GM19452 (cell line): ENCODE measurements around the gene CTIF.

Experiments
- ATAC-seq: cut with Tn5 transposase; IDR thresholded peaks from one replicate; pipeline ENCODE4 v1.9.1; 2021; ENCODE audit not compliant: unreplicated experiment

The CTIF gene

DNA sequence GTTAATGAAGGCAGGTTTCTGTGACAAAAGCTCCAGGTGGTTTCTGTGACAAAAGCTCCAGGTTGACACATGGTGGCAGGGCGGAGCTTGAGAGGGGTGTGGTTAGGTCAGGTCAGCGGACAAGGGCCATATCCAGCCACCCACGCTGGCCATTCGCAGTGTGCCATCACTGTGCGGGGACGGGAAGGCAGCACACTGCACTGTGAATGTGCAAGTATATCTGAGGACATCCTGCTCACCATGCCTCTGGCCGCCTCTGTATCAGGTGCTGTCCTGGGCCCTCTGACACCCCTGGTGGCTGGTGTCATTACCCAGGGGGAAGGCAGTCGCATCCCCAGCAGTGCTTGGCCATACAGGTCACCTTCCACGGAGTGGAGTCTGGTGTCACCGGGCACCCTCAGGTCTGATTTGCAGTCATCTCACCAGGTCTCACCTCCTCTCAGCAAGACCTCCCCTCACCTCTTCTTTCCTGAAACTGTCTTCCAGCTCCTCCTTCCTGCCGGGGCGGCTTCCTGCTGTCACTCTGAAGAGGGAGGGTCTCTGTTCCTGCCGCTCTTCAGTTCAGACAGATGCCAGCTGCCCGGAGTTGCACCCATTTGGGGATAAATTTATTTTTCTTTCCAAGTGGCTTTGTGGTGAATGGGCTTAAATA, 34.9 kb downstream of the CTIF start:
- no peak for ATAC-seq

DNA sequence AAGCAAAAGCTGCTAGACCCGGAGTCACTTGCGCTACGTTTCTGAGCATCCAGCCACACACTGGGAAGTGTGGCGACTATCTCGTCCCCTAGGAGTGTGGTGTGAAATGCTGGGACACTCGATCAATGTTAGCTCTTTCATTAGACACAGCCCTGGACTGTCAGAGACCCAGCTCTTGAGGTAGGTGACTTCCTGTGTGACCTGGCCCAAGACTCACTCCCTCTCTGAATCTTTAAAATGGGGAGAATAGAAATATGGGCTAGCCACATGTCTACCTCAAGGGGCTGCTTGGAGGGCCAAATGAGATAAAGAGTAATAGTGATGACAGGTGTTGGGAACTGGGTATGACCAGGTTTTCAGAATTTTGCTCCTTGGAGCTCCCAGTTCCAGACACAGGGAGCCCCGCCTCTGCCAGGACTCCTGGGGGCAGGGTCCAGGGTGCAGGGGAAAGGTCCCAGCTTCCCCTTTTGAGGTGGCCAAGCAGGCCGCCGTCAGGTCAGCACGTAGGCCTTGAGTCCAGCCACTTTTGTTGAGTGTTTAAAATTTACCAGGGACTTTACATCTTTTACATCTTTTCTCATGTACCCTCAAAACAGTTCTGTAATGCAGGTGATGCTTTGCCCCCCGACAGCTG, 36.0 kb downstream of the CTIF start:
- ATAC-seq = no peak

DNA sequence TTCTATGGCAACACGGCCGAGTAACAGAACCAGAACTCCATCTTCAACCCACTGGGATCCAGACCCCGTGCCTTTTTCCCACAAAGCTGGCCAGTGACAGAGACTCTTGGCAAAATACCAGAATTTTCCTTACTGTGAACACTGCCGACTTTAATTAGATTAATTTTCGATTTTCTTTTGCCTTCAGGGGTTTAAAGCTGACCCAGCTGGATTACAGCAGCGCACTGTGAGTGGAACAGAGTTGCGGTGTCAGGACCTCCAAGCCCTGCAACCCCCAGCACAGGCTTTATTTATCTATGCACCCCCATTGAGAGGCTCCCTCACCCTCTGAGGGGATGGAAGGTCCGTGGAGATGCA, 36.4 kb downstream of the CTIF start:
- ATAC-seq = no peak

DNA sequence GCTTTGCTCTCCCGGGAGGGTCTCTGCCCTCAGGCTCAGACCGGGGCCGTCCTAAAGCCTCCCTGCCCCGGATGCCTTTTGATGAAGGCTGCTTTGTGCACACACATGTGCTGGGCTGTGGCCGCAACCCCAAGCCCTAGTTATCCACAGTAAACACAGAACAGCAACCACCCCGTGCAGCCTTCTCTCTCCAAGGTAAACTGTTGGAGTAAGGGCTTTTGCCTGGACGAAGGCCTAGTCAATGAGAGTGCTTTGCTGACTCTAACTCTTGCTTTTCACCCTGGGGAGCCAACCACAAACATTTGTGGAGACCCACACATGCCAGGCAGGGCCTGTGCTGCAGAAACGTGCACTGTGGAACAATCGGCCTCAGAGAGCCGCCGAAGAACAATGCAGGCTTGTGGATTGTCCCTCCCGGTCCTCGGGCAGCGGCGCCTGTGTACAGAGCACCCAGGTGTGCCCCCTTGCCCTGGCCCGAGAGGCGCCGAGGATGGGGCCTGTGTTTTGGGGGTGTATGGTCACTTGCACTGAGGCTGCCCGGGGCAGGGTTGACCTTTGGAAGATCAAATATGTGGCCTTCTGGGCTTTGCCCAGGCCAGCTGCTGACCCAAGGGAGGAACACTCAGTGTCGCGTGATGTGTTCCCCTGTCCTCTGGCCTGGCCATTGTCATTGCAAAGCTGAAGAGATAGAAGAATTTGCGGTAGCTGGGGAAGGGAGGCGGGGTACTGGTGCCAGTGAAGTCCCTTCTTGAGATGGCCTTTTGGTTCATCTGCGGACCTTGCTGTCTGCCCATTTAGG, 37.0 kb downstream of the CTIF start:
- ATAC-seq = no peak

DNA sequence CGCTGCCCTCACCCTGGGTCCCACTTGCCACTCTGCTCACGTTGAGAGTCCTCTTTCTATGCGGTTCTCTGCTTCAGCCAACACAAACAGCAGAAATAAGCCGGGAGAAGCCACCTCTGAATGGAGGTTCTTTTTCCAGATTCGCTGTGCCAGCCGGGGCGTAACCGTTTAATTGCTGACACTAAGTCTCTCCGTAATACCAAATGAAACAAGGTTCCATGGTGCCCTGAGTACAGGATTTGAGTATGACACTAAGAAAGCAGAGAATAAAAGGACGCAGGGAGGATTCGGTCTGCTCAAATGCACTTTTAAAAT, 37.6 kb downstream of the CTIF start:
- no peak for ATAC-seq

DNA sequence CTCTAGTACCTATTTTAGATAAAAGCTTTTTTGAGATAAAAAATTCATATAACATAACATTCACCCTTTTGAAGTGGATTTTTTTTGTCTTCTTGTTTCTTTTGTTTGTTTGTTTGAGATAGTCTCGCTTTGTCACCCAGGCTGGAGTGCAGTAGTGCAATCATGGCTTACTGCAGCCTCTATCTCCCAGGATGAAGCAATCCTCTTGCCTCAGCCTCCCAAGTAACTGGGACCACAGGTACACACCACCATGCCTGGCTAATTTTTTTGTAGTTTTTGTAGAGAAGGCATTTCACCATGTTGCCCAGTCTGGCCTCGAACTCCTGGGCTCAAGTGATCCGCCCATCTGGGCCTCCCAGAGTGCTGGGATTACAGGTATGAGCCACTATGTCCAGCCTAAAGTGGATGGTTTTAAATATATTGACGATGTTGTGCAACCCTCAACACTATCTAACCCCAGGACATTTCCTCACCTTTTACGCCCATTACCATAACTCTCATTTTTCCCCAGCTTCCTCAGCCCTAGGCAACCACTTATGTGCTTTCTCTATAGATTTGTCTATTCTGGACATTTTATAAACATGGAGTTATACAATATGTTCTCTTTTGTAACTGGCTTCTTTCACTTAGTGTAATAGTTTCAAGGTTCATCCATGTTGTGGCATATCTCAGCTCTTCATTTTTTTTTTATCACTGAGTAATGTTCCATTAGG, 38.8 kb downstream of the CTIF start:
- ATAC-seq = no peak

DNA sequence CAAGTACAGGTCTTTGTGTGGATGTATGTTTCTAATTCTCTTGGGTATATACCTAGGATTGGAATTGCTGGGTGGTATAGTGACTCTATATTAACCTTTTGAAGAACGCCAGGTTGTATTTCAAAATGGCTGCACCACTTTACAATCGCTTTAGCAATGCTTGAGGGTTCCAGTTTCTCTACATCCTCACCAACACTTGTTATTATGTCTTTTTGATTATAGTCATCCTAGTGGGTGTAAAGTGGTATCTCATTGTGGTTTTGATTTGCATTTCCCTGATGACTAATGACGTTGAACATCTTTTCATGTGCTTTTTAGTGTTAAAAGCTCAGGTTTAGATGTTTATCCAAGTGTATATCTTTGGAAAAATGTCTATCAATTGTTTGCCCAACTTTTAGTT, 39.5 kb downstream of the CTIF start:
- ATAC-seq = no peak

DNA sequence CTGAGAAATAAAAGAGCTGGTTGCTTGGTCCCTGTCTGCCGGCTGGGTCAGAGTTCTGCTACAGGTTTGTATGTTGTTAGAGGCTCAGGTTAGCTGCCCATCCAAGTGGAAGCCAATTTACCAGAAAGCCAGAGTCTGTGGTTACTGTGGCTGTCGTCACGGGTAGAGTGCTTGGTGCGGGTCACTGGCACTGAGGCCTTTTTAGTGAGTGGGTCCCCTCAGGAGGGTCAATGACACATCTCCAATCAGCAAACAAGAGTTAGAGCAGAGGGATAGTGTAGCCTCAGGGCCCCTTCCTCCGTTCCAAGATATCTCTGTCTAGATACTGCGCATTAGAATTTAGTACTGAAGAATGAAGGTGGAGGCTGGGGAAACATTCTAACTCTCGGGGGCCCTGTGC, 41.2 kb downstream of the CTIF start:
- no peak for ATAC-seq

DNA sequence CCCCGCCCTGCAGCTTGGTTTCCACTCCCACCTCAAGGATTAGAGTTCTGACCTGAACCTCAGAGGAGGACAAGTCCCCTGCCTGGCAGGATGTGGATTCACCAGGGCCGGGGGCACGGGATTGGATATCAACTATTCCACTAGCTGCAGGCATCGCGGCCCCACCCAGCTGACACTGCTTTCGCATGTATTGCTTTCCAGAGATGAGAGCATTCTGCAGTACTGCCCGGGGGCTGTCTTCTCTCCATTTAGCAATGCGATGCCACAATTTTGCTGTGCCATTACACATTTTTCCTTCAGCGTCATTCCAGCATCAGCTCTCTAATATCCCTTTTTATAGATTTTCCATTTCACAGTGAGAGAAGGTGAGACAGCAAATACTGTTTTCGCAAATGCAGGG, 42.0 kb downstream of the CTIF start:
- ATAC-seq = no peak

DNA sequence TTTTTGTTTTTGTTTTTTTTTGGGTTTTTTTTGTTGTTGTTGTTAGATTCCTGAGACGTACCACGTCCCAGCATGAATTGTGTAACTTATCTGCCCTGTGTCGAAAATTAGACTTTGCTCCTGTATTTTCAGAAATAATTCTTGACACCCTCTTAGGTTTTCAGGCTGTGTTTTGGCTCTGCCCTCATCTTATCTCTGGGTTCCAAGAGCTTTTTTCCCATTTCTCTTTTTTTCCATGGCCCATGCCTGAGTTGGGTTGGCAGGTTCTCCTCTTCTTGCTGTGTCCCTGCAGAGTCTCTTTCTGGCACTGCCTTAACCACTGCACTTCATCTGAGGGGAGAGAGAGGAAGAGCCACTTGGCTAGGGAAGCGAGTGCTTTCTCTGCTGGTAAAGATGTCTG, 42.4 kb downstream of the CTIF start:
- ATAC-seq = no peak

DNA sequence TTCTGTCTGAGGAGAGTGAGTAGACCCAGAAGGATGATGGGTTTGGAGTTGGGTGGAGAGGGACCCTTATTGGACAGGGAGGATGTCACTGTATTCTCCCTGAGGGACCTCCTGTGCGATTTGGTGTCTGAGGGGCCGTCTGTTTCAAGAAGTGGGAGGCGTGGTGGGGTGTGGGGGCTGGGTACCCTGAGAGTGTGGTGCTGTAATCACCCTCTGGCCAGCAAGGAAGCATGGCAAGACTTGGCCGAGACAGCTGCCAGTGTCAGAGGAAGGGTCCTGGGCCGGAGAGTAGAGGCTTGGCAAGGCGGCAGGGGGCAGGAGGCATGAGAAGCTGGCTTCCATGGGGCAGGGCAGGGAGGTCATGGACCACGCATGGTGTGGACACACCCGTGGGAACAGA, 43.1 kb downstream of the CTIF start:
- no peak for ATAC-seq

DNA sequence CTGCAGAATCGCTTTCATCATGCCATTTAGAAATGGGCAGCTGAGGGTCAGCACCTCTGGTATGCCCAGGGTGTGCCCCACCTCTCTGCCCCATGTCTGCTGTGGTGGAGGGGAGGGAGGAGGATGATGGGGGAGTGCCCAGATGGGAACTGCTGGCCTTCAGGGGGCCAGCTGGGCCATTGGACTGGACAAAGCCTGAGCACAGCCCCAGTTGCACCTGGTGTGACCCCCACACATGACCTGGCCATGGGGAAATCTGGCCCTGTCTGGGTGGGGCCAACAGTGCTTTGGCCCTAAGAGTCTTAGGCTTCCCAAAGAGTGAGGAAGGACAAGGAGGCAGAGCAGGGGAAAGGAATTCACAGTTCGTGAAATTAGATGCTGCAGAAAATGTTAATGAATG, 44.1 kb downstream of the CTIF start:
- no peak for ATAC-seq

DNA sequence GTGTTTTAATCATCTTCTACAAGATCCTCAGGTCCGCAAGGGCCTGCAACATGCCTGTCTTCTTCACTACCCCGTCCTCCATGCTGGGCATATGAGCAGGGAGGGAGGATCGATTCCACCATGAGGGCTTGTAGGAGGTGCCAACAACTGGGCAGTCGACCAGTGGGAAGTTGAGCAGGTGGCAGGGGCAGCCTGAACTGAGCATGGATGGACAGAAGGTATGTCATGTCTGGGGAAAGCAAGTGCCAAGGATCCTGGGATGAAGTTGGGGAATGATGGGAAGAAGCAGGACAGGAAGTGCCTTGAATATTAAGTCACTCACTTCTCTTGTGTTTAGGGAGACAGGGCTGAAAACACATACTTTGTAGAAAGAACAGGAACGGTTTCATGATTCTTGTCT, 44.7 kb downstream of the CTIF start:
- no peak for ATAC-seq

DNA sequence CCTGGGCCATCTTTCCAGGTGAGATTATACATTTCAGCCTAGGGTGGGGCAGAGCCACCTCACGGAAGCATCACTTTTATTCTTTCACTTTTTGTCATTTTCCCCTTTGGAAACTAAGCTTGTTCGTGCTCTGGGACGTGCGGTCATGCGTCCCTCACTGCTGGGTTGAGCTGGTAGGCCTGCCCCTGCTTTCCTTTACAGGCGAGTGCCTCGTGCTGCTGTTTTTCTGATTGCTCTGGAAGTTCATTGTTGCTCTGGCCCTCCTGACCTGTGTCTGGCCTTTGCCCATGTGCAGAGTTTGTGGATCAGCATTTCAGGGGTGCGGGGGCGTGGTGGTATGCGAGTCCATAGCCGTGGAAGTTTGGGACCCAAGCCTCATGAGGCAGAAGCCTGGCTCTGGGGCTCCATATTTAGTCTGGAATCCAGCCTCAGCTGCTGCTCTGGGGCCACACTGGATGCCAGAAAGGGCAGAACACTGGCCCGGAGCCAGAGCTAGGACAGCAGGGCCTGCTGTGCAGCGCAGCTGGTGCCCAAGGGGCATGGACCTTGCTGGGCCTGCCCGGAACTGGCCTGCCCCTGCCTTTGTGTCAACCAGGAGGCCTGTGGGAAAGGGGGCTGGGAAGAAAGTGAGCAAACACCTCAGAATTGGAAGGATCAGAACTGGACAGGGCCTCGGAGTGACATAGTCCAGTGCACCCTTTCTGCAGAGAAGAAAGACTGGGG, 51.1 kb downstream of the CTIF start:
- no peak for ATAC-seq

DNA sequence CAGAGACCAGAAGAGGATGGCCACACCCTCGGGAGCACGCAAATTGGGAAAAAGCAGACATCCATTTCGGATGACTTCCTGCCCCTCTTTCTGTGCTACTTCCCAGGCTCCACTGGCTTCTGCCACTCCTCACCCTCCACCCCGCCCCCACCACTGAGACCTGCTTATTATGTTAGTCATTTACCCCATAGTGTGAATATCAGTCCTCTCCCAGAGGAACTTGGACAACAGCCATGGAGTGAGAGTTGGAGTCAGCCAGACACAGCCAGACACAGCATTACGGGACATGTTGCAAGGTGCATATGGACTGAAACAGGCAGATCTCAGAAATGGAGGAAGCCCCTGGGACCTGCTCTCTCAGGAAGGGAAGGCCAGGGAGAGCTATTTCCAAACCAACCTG, 51.8 kb downstream of the CTIF start:
- ATAC-seq = no peak

DNA sequence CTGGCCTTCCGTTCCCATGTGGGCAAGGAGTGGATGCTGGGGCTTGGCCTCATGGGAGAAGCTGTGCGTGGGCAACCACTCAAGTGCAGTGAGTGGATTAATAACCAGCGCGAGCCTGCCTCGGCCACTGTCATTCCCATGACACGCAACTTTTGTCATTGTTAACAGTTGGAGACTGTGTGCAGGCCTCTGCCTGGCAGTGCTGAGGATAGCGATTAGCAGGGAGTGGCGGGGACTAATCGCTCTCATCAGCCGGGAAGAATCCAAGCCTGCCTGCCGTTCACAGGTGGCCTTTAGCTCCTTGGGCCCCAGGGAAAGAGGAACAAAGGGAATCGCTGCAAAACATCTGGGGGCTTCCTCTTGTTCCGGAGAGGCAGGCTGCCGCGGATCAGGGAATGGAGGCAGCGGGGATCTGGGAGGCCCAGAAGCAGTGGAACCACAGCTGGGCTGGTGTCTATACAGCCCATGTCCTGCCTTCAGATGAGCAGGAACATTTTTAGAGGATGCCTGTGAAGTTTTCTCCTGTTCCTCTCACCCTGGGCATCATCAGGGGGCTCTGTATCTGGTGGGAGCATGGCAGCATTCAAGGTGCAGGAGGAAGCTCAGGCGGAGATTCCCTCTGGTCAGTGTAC, 53.8 kb downstream of the CTIF start:
- no peak for ATAC-seq

DNA sequence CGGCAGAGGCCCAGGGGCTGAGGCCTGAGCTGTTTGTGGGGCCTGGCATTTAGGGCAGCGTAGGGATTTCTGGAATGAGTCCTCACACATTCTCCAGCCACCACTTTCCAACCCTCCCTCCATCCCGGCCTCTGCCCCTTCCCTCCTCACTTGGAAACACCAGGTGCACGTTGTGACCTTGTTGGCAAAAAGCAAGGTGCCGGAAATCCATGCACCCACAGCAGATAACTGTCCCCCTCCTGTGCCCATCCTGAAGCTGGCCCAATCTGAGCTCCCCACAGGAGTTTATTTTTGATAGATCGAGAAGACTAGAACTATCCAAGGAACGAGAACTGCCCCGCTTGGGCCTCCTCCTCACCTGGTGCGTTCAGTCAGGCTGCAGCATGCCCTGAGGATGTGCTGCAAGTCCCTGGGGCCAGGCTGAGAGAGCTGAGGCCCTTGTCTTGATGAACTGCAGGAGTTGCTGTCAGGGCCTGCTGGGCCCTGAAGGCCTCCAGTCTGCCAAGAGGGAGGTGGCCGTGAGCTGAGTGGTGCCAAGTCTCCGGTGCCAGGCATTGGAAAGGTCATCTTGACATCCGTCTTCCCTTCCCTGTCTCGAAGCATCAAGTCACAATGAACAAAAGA, 55.8 kb downstream of the CTIF start:
- no peak for ATAC-seq

DNA sequence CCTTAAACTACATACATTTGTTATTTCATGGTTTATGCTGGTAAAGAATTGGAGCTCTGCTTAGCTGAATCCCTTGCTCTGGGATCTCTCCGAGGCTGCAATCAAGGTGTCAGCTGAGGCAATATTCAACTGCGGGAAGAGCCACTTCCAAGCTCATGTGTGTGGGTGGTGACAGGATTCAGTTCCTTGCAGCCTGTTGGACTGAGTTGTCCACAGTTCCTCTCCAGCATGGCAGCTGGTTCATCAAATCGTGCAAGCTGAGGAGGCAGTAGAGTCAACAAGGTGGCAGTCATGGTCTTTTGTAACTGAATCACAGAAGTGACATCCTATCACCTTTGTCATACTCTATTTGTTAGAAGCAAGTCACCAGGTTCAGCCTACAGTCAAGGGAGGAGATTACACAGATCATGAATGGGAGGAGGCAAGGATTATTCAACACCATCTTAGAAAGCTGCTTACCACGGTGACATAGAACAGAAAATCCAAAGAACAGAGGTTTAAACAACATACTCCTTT, 56.9 kb downstream of the CTIF start:
- no peak for ATAC-seq

DNA sequence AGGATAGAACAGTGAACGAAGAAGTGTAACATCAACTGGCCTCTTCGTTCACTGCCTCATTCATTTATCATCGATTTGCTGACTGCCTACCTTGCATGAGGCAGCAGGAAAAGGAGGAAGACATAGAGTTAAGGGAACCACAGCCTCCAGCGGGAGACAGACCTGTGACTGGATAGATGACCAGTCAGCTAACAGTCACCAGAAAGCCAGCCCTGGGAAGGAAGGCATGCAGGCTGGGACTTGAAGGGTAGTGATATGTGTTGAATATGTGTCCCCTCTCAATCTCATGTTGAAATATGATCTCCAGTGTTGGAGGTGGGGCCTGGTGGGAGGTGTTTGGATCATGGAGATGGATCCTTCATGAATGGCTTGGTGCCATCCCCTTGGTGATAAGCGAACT, 58.3 kb downstream of the CTIF start:
- no peak for ATAC-seq

DNA sequence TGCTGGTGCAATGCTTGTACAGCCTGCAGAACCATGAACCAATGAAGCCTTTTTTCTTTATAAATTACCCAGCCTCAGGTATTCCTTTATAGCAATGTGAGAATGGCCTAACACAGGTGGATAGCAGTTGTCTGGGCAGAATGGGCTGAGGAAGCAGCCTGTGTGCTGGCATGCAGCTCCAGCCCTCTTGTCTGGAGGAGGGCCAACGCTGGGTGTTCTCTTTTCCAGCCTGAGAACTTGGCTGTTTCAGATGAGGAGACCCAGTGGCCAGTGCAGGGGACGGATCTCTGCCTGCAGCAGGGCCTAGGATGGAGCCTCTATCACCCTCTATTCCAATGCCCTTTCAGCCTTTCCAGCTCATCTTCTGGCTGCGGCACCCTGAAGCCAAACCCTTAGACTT, 58.8 kb downstream of the CTIF start:
- ATAC-seq = no peak
